B cell (primary cell): ENCODE measurements around the gene CWC25. TPM values are rescaled to one million over a fixed set of nuclear protein-coding genes. Genes with fewer than 3 reads are reported as not detected.

ENCODE experiments used
- ATAC-seq: fragments of 200-7000 bp; cut with Tn5 transposase; one replicate; pipeline ENCODE4 v1.10.0; 2021; ENCODE audit warnings: low read depth, mild to moderate bottlenecking, moderate number of reproducible peaks, moderate library complexity
- CTCF ChIA-PET: fragments of 350-600 bp; sonication (Branson Sonifier 250); formaldehyde crosslinking; loops from one replicate; lab custom pipeline; 2021; ENCODE audit warnings: antibody characterized with exemption, inconsistent platforms; lab: Charles Lee
- POLR2A ChIA-PET: fragments of 350-600 bp; sonication (Branson Sonifier 250); formaldehyde crosslinking; loops from one replicate; lab custom pipeline; 2021; ENCODE audit warnings: antibody characterized with exemption; lab: Charles Lee
- DNase-seq: peaks from one replicate; pipeline ENCODE4 v3.0.0; 2013
- H2AFZ ChIP-seq: 2 replicates; pipeline ENCODE4 v1.6.1; 2012; ENCODE audit warnings: mild to moderate bottlenecking, low read depth, low read length; ENCODE audit not compliant: insufficient read depth, poor library complexity, severe bottlenecking
- H3K27ac ChIP-seq, 2 donors: 1 replicate in 1 of 2; 2 replicates in 1 of 2; pipeline ENCODE4 v1.5.1; 2012 to 2013; ENCODE audit warnings: low read length in 2 of 2, mild to moderate bottlenecking in 2 of 2, moderate library complexity in 1 of 2
- H3K27me3 ChIP-seq, 4 experiments: fragments of 200-600 bp in 1 of 4; sonication (generic) in 1 of 4; replicated peaks in 1 of 4; 1 replicate in 2 of 4; 2 replicates in 2 of 4; pipeline versions ENCODE4 v1.6.1 to v1.7.0; 2013 to 2016; ENCODE audit warnings: low read length in 3 of 4, mild to moderate bottlenecking in 2 of 4, mixed read lengths in 1 of 4, moderate library complexity in 1 of 4; ENCODE audit not compliant: insufficient read depth in 4 of 4, control insufficient read depth in 3 of 4; ENCODE audit errors: control extremely low read depth in 1 of 4
- H3K36me3 ChIP-seq, 2 experiments: replicated peaks in 1 of 2; 1 replicate in 1 of 2; 2 replicates in 1 of 2; pipeline versions ENCODE4 v1.6.1 to v1.7.1; 2013; ENCODE audit warnings: low read length in 1 of 2; ENCODE audit not compliant: insufficient read depth in 2 of 2, control insufficient read depth in 1 of 2; ENCODE audit errors: control extremely low read depth in 1 of 2, extremely low read depth in 1 of 2
- H3K4me1 ChIP-seq, 2 donors: fragments of 200-600 bp in 1 of 2; sonication (generic) in 1 of 2; 1 replicate in 1 of 2; 2 replicates in 1 of 2; pipeline versions ENCODE4 v1.5.1 to v1.6.1; 2013 to 2017; ENCODE audit warnings: low read length in 2 of 2; ENCODE audit not compliant: control insufficient read depth in 2 of 2, insufficient read depth in 2 of 2
- H3K4me2 ChIP-seq: replicated peaks from 2 replicates; pipeline ENCODE3; 2012; ENCODE audit warnings: mild to moderate bottlenecking, low read depth, low read length; ENCODE audit not compliant: poor library complexity, severe bottlenecking
- H3K4me3 ChIP-seq, 5 experiments: fragments of 200-600 bp in 1 of 5; sonication (generic) in 1 of 5; 1 replicate in 3 of 5; 2 replicates in 2 of 5; pipeline versions ENCODE4 v1.5.1 to v1.7.0; 2011 to 2016; ENCODE audit warnings: low read length in 4 of 5, mild to moderate bottlenecking in 4 of 5, low read depth in 2 of 5, control low read depth in 1 of 5, moderate library complexity in 1 of 5; ENCODE audit not compliant: insufficient read depth in 1 of 5; ENCODE audit errors: control extremely low read depth in 1 of 5, extremely low read depth in 1 of 5
- H3K79me2 ChIP-seq: fragments of 200-600 bp; sonication (generic); one replicate; pipeline ENCODE4 v1.6.0; 2016; ENCODE audit warnings: low read length; ENCODE audit not compliant: control insufficient read depth, insufficient read depth
- H3K9ac ChIP-seq: fragments of 200-600 bp; sonication (generic); 2 replicates; pipeline ENCODE4 v1.6.1; 2017; ENCODE audit warnings: mild to moderate bottlenecking, low read length, moderate library complexity
- H3K9me3 ChIP-seq, 3 donors: one replicate each; pipeline versions ENCODE4 v1.6.1 to v1.7.1; 2013; ENCODE audit warnings: low read length in 2 of 3; ENCODE audit not compliant: control insufficient read depth in 2 of 3, insufficient read depth in 1 of 3; ENCODE audit errors: control extremely low read depth in 1 of 3
- H4K20me1 ChIP-seq: 2 replicates; pipeline ENCODE4 v1.6.0; 2012; ENCODE audit warnings: mild to moderate bottlenecking, low read length; ENCODE audit not compliant: insufficient read depth, control insufficient read depth, poor library complexity, severe bottlenecking
- H3K27ac Mint-ChIP-seq: one replicate; pipeline ENCODE4 v1.8.0; 2021; ENCODE audit warnings: mixed read lengths
- H3K27me3 Mint-ChIP-seq: one replicate; pipeline ENCODE4 v1.8.0; 2021; ENCODE audit warnings: mixed read lengths
- H3K4me1 Mint-ChIP-seq: one replicate; pipeline ENCODE4 v1.8.0; 2021; ENCODE audit warnings: mixed read lengths
- H3K4me3 Mint-ChIP-seq: one replicate; pipeline ENCODE4 v1.8.0; 2021; ENCODE audit warnings: mixed read lengths
- H3K9me3 Mint-ChIP-seq: one replicate; pipeline ENCODE4 v1.8.0; 2022; ENCODE audit warnings: mixed read lengths; ENCODE audit not compliant: insufficient read depth
- EZH2 ChIP-seq: IDR thresholded peaks from 2 replicates; pipeline ENCODE4 v1.6.1; 2012; ENCODE audit warnings: borderline replicate concordance, low read depth, mild to moderate bottlenecking, moderate library complexity, low read length; ENCODE audit not compliant: insufficient read depth, poor library complexity, severe bottlenecking
- WGBS: methylation state at CpG from one replicate; pipeline ENCODE4 v1.1.5; 2013; ENCODE audit warnings: missing lambda C conversion rate; ENCODE audit not compliant: insufficient coverage; 5-methylcytosine and 5-hydroxymethylcytosine counted together
- intact Hi-C: fragments of 100-400 bp; cut with micrococcal nuclease; formaldehyde crosslinking; loops from one replicate; pipeline ENCODE4 v1.10.0; 2022
- polyA plus RNA-seq: library from polyadenylated mRNA; depleted of rRNA; stranded (reverse); fragments of >200 nt; gene quantifications from 2 replicates; pipeline ENCODE4 v1.2.3, GENCODE V29; 2012
- total RNA-seq, 2 donors: library from RNA; stranded (reverse); fragments of 120-200 nt in 1 of 2; gene quantifications; 1 replicate in 1 of 2; 2 replicates in 1 of 2; pipeline versions ENCODE4 v1.2.3 to v1.2.4, GENCODE V29; 2013 to 2022
- TF ChIP-seq, protein P1 (sequence below): fragments of 200-600 bp; IDR thresholded peaks from one replicate; pipeline ENCODE4 v1.8.0; 2022; ENCODE audit warnings: antibody characterized with exemption, mild to moderate bottlenecking

The CWC25 gene
- total and polyA plus RNA-seq, 2 donors (not counting 1 experiment from before 2014, with no cell fraction given) = 39.3 to 40.8 TPM

GRCh38 chr17:38796451-38797157 lies 28.5 kb downstream of the CWC25 start:
- ATAC-seq (no peak), DNase-seq (no peak)
- POLR2A ChIA-PET = interaction anchor here (0.6 to 0.7 kb wide), 2 partner anchors 362 to 1099 kb away, joined by 3 to 4 read pairs; no protein-coding TSS in a partner anchor
- no peaks in the 10 kb centered on the region for H3K27me3 ChIP-seq
- H3K36me3 ChIP-seq = peaks cover 0 to 14% of the 10 kb centered on the region in 2 experiments
- no peak overlapping the region for H2AFZ ChIP-seq
- no peaks in the 10 kb centered on the region for H3K9me3 ChIP-seq
- no peaks in the 10 kb centered on the region for H3K9me3 Mint-ChIP-seq
- H3K9ac ChIP-seq = no peak overlapping the region
- no peak overlapping the region for H3K4me3 ChIP-seq
- peak overlapping the region; percentile 99 for H3K4me3 Mint-ChIP-seq
- H3K27ac ChIP-seq = peak overlapping the region in 1 of 2 donors; percentile 42
- H3K27ac Mint-ChIP-seq = peak overlapping the region; percentile 96
- H4K20me1 ChIP-seq = peaks cover 33% of the 10 kb centered on the region
- no peaks in the 10 kb centered on the region for H3K27me3 Mint-ChIP-seq
- H3K4me2 ChIP-seq = no peak overlapping the region
- intact Hi-C loops = no loop called here
- peaks cover 17 to 25% of the 10 kb centered on the region in 2 donors for H3K4me1 ChIP-seq
- H3K4me1 Mint-ChIP-seq = peaks cover 35% of the 10 kb centered on the region
- TF ChIP-seq EZH2 = no peak
- TF ChIP-seq, protein P1, sequence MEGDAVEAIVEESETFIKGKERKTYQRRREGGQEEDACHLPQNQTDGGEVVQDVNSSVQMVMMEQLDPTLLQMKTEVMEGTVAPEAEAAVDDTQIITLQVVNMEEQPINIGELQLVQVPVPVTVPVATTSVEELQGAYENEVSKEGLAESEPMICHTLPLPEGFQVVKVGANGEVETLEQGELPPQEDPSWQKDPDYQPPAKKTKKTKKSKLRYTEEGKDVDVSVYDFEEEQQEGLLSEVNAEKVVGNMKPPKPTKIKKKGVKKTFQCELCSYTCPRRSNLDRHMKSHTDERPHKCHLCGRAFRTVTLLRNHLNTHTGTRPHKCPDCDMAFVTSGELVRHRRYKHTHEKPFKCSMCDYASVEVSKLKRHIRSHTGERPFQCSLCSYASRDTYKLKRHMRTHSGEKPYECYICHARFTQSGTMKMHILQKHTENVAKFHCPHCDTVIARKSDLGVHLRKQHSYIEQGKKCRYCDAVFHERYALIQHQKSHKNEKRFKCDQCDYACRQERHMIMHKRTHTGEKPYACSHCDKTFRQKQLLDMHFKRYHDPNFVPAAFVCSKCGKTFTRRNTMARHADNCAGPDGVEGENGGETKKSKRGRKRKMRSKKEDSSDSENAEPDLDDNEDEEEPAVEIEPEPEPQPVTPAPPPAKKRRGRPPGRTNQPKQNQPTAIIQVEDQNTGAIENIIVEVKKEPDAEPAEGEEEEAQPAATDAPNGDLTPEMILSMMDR = no peak
- WGBS = 95% methylated on average over 5 of the region's 5 CpGs
- CTCF ChIA-PET = interaction anchor here (0.6 kb wide), 1 partner anchor 748 kb away, joined by 3 read pairs; no protein-coding TSS in a partner anchor
- peaks cover 75% of the 10 kb centered on the region for H3K79me2 ChIP-seq

DNA sequence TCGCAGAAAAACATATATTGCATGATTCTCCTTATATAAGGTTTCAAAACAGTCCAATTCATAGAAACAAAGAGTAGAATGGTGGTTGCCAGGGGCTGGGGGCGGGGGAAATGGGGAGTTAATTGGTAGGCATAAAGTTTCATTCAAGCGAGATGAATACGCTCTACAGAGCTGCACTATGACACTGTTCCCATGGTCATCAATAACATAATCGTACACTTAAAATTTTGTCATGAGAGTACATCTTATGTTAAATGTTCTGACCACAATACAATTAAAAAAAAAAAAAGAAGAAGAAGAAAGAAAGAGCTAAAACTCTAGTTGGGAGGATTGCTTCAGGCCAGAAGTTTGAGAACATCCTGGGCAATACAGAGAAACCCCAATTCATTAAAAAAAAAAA lies 30.9 kb downstream of the CWC25 start:
- intact Hi-C loops = no loop called here
- DNase-seq = no peak
- ChIA-PET POLR2A (interaction anchor here (0.7 kb wide), 2 partner anchors 36 to 47 kb away, joined by 5 read pairs; no protein-coding TSS in a partner anchor), CTCF (interaction anchor here (0.6 to 0.8 kb wide), 3 partner anchors 40 to 667 kb away, joined by 3 read pairs; partner anchors contain the start of gene CDK12)
- H3K36me3 ChIP-seq = peaks cover 2 to 11% of the 10 kb centered on the region in 2 experiments
- H3K4me2 ChIP-seq = no peak overlapping the region
- H3K27me3 ChIP-seq = no peaks in the 10 kb centered on the region
- H3K27ac Mint-ChIP-seq = no peak overlapping the region
- no peak for TF ChIP-seq EZH2
- TF ChIP-seq, protein P1 = no peak
- no CpG with 5 or more reads among the region's 5 CpGs for whole genome bisulfite sequencing
- no peaks in the 10 kb centered on the region for H3K9me3 Mint-ChIP-seq
- no peak overlapping the region for H3K9ac ChIP-seq
- H3K9me3 ChIP-seq = no peaks in the 10 kb centered on the region
- H3K27ac ChIP-seq = no peak overlapping the region
- H4K20me1 ChIP-seq = peaks cover 43% of the 10 kb centered on the region
- ATAC-seq = no peak
- H3K4me3 ChIP-seq = no peak overlapping the region
- H3K27me3 Mint-ChIP-seq = no peaks in the 10 kb centered on the region
- H3K79me2 ChIP-seq = peaks cover 99% of the 10 kb centered on the region
- no peak overlapping the region for H3K4me3 Mint-ChIP-seq
- H2AFZ ChIP-seq = no peak overlapping the region
- peaks cover 30% of the 10 kb centered on the region for H3K4me1 Mint-ChIP-seq
- peaks cover 17 to 19% of the 10 kb centered on the region in 2 donors for H3K4me1 ChIP-seq
